Tibial artery (tissue), 4 donors: ENCODE measurements around the gene ZBTB40.

Experiments
- DNase-seq, 2 donors: peaks; one replicate each; pipeline ENCODE4 v3.0.0-alpha.2; 2019
- H3K27ac ChIP-seq, 2 donors: fragments of 200-600 bp; sonication (generic) in 1 of 2; 1 replicate in 1 of 2; 2 replicates in 1 of 2; pipeline ENCODE4 v1.5.1; 2018 to 2019; ENCODE audit warnings: mild to moderate bottlenecking in 1 of 2
- H3K27me3 ChIP-seq, 2 donors: fragments of 200-600 bp; sonication (generic) in 1 of 2; one replicate each; pipeline versions ENCODE4 v1.5.1 to v1.6.0; 2016 to 2019
- H3K36me3 ChIP-seq, 3 donors: fragments of 200-600 bp; sonication (generic) in 2 of 3; one replicate each; pipeline ENCODE4 v1.5.1; 2016 to 2019; ENCODE audit warnings: mild to moderate bottlenecking in 2 of 3
- H3K4me1 ChIP-seq, 4 donors: fragments of 200-600 bp; sonication (generic) in 2 of 4; 1 replicate in 3 of 4; 2 replicates in 1 of 4; pipeline ENCODE4 v1.5.1; 2016 to 2019
- H3K4me3 ChIP-seq, 2 donors: fragments of 200-600 bp; sonication (generic) in 1 of 2; 1 replicate in 1 of 2; 2 replicates in 1 of 2; pipeline ENCODE4 v1.5.1; 2018 to 2019; ENCODE audit warnings: mild to moderate bottlenecking in 2 of 2
- H3K9me3 ChIP-seq, 3 donors: fragments of 200-600 bp; sonication (generic) in 1 of 3; one replicate each; pipeline ENCODE4 v1.5.1; 2016 to 2019
- intact Hi-C: fragments of 100-400 bp; cut with DNase I; formaldehyde crosslinking; loops from one replicate; pipeline ENCODE4 v1.15.0; 2023; ENCODE audit warnings: low total_unique reads
- TF ChIP-seq, protein P1 (sequence below), 2 experiments: fragments of 200-600 bp in 1 of 2; fragments of 450-650 bp in 1 of 2; IDR thresholded peaks; one replicate each; pipeline ENCODE4 v1.5.1; 2017 to 2019; ENCODE audit warnings: antibody characterized with exemption in 2 of 2, mild to moderate bottlenecking in 1 of 2, moderate library complexity in 1 of 2

ZBTB40 gene

DNA sequence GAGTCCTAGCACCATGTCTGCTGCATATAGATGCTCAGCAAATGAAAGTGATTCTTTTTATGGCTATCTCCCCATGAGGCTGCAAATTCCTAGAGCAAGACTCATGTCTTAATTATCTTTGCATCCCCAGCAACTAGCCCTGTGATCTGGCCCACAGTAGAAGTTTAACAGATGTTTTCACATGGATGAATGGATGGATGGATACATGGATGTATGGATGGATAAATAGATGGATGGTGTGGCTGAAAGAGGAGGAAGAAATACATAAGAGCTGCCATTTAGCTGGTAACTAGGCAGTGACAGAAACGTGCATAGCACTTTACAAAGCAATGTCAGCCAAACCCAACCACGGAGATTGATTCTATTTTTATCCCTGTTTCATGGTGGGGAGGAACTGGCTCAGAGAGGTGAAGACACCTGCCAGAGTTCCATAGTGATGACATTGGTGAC lies 32.7 kb upstream of the ZBTB40 start:
- H3K9me3 ChIP-seq, result no peaks in the 10 kb centered on the region
- no peak overlapping the region for H3K27ac ChIP-seq
- no peak overlapping the region for H3K4me3 ChIP-seq
- intact Hi-C loops, result no loop called here
- peaks cover 0 to 8% (median 0%) of the 10 kb centered on the region in 4 donors for H3K4me1 ChIP-seq
- TF ChIP-seq, protein P1, sequence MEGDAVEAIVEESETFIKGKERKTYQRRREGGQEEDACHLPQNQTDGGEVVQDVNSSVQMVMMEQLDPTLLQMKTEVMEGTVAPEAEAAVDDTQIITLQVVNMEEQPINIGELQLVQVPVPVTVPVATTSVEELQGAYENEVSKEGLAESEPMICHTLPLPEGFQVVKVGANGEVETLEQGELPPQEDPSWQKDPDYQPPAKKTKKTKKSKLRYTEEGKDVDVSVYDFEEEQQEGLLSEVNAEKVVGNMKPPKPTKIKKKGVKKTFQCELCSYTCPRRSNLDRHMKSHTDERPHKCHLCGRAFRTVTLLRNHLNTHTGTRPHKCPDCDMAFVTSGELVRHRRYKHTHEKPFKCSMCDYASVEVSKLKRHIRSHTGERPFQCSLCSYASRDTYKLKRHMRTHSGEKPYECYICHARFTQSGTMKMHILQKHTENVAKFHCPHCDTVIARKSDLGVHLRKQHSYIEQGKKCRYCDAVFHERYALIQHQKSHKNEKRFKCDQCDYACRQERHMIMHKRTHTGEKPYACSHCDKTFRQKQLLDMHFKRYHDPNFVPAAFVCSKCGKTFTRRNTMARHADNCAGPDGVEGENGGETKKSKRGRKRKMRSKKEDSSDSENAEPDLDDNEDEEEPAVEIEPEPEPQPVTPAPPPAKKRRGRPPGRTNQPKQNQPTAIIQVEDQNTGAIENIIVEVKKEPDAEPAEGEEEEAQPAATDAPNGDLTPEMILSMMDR (IDR thresholded peaks at IDR 0.05), result no peak
- no peaks in the 10 kb centered on the region for H3K36me3 ChIP-seq
- peaks cover 0 to 56% of the 10 kb centered on the region in 2 donors for H3K27me3 ChIP-seq
- DNase-seq, result no peak

DNA sequence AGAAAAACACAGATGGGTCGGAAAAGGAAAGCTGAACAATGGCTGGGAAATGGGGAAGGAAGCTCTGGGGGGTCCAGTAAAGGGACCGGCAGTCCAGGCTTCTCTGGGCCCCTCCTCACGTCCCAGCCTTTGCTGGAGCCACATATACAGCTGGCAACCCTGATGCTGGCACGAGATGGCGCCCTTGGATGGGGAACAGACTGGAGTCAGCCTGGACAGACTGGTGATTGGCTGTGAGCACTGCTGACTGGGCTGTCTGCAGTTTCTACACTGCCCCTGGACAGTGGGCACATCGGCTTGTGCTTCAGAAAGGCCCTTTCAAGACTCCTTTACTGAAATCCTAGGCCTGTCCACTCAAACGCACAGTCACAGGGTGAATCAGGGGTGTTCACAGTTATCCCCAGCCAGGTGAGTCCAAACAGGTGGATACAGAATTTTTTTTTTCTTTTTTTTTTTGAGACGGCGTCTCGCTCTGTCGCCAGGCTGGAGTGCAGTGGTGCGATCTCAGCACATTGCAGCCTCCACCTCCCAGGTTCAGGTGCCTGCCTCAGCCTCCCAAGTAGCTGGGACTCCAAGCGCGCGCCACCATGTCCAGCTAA lies 31.1 kb upstream of the ZBTB40 start:
- Histone ChIP-seq H3K27ac (no peak overlapping the region), H3K36me3 (no peaks in the 10 kb centered on the region), H3K4me3 (no peak overlapping the region), H3K9me3 (no peaks in the 10 kb centered on the region), H3K27me3 (peaks cover 0 to 53% of the 10 kb centered on the region in 2 donors), H3K4me1 (peaks cover 0 to 6% (median 0%) of the 10 kb centered on the region in 4 donors)
- TF ChIP-seq, protein P1 (IDR thresholded peaks at IDR 0.05), result peak; percentile 82 to 90
- intact Hi-C loops, result loop anchor here (2.0 kb wide), 1 partner anchor 222 kb away; the partner anchor contains the start of gene C1QC
- peak; percentile 82 to 85 for DNase-seq

DNA sequence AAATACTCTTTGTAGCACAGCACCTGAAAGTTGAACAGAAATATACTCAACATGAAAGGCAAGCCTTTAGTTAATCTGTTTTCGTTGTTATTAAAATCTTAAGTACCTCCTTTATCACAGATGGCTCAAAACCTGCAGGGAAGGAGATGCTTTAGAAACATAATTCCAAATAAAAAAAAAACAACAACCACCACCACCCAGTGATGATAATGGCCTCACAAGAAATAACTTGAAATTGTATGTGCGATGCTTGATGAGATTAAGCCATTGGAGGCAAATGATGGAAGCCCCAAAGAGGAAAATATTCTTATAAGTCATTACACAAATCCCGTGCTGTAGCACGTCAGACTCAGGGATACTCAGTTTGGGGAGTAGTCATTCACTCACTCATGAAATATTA lies 24.9 kb upstream of the ZBTB40 start:
- H3K36me3 ChIP-seq, result no peaks in the 10 kb centered on the region
- H3K4me1 ChIP-seq, result no peaks in the 10 kb centered on the region
- H3K27me3 ChIP-seq, result peaks cover 0 to 8% of the 10 kb centered on the region in 2 donors
- TF ChIP-seq, protein P1 (IDR thresholded peaks at IDR 0.05), result no peak
- DNase-seq, result no peak
- H3K4me3 ChIP-seq, result no peak overlapping the region
- intact Hi-C loops, result no loop called here
- no peak overlapping the region for H3K27ac ChIP-seq
- no peaks in the 10 kb centered on the region for H3K9me3 ChIP-seq

DNA sequence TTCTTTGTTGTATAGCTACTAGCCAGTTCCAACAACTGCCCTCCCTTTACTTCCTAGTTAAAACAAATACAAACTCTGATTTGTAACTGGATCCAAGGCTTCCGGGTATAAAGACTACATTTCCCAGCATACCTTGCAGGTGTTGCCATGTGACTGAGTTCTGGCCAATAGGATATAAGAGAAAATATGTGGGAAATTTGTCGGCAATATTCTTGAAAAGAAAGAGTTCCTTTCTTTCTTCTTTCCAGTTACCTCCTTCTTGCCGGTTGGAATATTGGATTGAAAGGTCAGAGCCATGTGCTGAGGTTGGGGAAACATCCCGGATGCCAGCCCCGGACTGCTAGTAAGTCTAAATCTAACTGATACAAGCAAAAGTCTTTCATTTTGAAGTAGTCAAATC lies 23.0 kb upstream of the ZBTB40 start:
- TF ChIP-seq, protein P1 (IDR thresholded peaks at IDR 0.05), result no peak
- Histone ChIP-seq H3K27ac (no peak overlapping the region), H3K36me3 (no peaks in the 10 kb centered on the region), H3K9me3 (no peaks in the 10 kb centered on the region), H3K4me3 (peak overlapping the region; percentile 14 to 26), H3K27me3 (no peaks in the 10 kb centered on the region), H3K4me1 (no peaks in the 10 kb centered on the region)
- no peak for DNase-seq
- intact Hi-C loops, result no loop called here

DNA sequence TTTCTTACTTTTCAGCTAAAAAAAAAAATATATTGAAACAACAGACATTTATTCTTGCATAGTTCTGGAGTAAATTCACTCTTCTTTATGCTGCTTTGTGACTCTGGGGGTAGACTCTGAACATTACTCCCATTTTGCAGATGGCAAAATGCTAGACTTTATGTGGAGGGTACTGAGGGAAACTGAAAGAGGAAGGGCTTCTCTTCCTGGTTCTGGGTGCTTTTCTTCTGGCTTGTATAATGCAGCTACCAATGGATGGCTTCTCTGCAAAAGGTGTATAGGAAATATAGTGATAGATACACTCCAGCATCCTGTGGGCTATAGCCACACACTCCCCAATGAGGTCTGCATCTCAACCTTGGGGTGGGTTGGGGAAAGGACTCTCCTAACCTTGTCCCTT lies 19.7 kb upstream of the ZBTB40 start:
- no peak overlapping the region for H3K27ac ChIP-seq
- TF ChIP-seq, protein P1 (IDR thresholded peaks at IDR 0.05), result no peak
- H3K27me3 ChIP-seq, result no peaks in the 10 kb centered on the region
- no peak for DNase-seq
- intact Hi-C loops, result loop anchor here (10.0 kb wide), 1 partner anchor 113 kb away; no protein-coding TSS in a partner anchor
- H3K9me3 ChIP-seq, result no peaks in the 10 kb centered on the region
- no peaks in the 10 kb centered on the region for H3K36me3 ChIP-seq
- no peaks in the 10 kb centered on the region for H3K4me1 ChIP-seq
- H3K4me3 ChIP-seq, result no peak overlapping the region
